ENCODE data around the gene PHYHD1. TPM values are rescaled to one million over a fixed set of nuclear protein-coding genes. Genes with fewer than 3 reads are reported as not detected.
"Not testable (repeated sequence)": the region's sequence is repeated elsewhere in the genome, so short reads cannot be mapped to it uniquely, and the experiment has no call there.

PHYHD1 gene
- total RNA-seq, 4 donors from 2014 or later: 3.7 to 34.0 (median 23.0) TPM

DNA sequence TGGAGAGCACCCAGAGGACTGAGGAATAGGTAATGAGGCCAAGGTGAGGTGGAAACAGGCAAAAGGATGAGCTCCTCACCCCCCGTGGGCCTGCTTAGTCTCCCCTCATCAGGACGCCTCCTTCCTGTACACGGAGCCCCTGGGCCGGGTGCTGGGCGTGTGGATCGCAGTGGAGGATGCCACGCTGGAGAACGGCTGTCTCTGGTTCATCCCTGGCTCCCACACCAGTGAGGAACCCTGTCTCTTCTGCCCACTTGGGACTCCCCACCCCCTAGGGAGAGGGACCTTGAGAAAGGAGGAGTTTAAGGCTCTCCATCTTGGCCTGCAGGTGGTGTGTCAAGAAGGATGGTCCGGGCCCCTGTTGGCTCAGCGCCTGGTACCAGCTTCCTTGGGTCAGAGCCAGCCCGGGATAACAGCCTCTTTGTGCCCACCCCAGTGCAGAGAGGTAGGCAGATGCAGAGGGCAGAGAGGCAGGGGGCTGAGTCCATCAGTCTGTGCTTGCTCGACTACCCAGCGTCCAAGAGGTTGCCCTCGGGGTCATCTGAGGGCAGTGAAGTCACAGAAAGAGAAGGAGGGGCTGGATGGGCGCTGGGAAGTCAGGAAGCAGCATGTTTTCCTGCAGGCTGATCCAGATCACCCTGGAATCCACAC lies 19.6 kb downstream of the PHYHD1 start:
- H3K9me3 ChIP-seq: no peaks in the 10 kb centered on the region
- no peak for DNase-seq
- H3K4me1 ChIP-seq: peaks cover 0 to 67% (median 19%) of the 10 kb centered on the region in 3 donors
- H3K27me3 ChIP-seq: no peaks in the 10 kb centered on the region
- 65 to 66% methylated on average over 7 to 15 of the region's 15 CpGs for WGBS, 2 donors
- H3K27ac ChIP-seq: peak overlapping the region in 2 of 4 donors; percentile 29 to 62
- H3K4me3 ChIP-seq: no peak overlapping the region
- H3K36me3 ChIP-seq: peaks cover 0 to 66% (median 0%) of the 10 kb centered on the region in 3 donors
- TF ChIP-seq CTCF (IDR thresholded peaks at IDR 0.05) (no peak), POLR2A (IDR thresholded peaks at IDR 0.05) (no peak)
- intact Hi-C loops (cut with DNase I): no loop called here

GRCh38 chr9:128940946-128941755 lies 20.4 kb downstream of the PHYHD1 start:
- Histone ChIP-seq H3K9me3 (no peaks in the 10 kb centered on the region), H3K27ac (peak overlapping the region in 3 of 4 donors; percentile 9 to 62 (median 29)), H3K27me3 (no peaks in the 10 kb centered on the region), H3K4me1 (peaks cover under 1 to 75% (median 23%) of the 10 kb centered on the region in 3 donors), H3K36me3 (peaks cover 0 to 66% (median 0%) of the 10 kb centered on the region in 3 donors), H3K4me3 (no peak overlapping the region)
- TF ChIP-seq CTCF (IDR thresholded peaks at IDR 0.05): no peak
- TF ChIP-seq POLR2A (IDR thresholded peaks at IDR 0.05): no peak
- 72 to 86% methylated on average over 6 to 7 of the region's 12 CpGs for WGBS, 2 donors
- no peak for DNase-seq
- intact Hi-C loops (cut with DNase I): no loop called here

DNA sequence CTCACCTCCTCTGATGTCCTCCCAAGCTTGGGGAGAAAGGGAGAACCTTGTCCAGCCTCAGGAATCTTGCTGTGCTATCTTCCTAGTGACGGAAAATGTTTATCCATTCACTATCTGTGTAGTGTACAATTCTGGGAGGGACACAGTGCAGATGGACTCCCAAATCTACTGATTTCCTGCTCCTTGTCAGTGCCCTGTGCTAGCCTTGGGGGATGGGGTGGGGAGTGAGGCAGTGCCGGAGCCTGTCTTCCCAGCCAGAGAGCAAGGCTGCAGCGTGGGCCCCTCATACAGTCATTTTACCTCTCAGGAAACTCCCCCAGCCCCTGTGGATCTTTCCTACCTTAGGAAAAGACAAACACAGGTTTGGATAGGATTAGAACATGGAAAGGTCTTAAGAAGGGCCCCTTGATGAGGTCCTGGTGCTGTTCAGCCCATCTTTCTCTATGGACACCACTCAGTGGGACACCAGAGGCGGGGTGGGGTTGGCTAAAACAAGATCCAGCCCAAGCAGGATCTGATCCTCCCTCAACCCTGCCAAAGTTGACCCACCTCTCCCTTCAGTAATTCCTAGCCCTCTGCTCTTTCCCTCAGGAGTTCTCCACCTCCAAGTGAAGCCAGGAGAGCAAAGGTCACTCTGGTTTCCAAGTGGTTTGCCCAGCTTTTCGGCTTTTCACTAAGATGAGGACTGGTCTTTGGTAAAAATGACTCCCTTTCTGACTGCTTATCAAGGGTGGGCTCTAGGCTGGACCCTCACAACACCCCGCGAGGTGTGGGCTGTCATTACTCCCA lies 23.2 kb downstream of the PHYHD1 start:
- intact Hi-C loops (cut with DNase I): no loop called here
- 89 to 100% methylated on average over 3 to 4 of the region's 7 CpGs for WGBS, 2 donors
- no peak for DNase-seq
- H3K4me3 ChIP-seq: no peak overlapping the region
- peak overlapping the region in 3 of 4 donors; percentile 44 to 62 (median 58) for H3K27ac ChIP-seq
- H3K9me3 ChIP-seq: no peaks in the 10 kb centered on the region
- peaks cover 9 to 80% (median 37%) of the 10 kb centered on the region in 3 donors for H3K4me1 ChIP-seq
- H3K27me3 ChIP-seq: no peaks in the 10 kb centered on the region
- no peak for TF ChIP-seq CTCF (IDR thresholded peaks at IDR 0.05)
- TF ChIP-seq POLR2A (IDR thresholded peaks at IDR 0.05): no peak
- peaks cover 0 to 54% (median 0%) of the 10 kb centered on the region in 3 donors for H3K36me3 ChIP-seq

DNA sequence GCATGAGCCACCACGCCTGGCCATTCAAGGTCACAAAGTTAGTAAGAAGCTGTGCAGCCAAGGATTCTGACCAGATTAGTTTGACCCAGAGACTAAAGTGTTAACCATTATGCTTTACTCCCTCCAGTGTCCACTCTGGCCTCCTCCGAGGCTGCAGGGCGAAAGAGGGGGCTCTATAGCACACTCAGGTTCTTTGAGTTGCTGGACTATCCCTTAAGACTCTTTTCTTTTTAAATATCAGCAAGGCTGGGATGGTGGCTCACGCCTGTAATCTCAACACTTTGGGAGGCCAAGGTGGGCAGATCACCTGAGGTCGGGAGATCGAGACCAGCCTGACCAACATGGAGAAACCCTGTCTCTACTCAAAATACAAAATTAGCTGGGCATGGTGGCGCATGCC lies 24.2 kb downstream of the PHYHD1 start:
- H3K27me3 ChIP-seq; intact Hi-C loops (cut with DNase I); DNase-seq; H3K9me3 ChIP-seq; H3K27ac ChIP-seq; H3K4me3 ChIP-seq: not testable (repeated sequence)
- Histone ChIP-seq H3K36me3 (peaks cover 0 to 61% (median 0%) of the 10 kb centered on the region in 3 donors), H3K4me1 (peaks cover 9 to 85% (median 38%) of the 10 kb centered on the region in 3 donors)
- whole genome bisulfite sequencing, 2 donors: 85 to 100% methylated on average over 1 to 5 of the region's 7 CpGs

DNA sequence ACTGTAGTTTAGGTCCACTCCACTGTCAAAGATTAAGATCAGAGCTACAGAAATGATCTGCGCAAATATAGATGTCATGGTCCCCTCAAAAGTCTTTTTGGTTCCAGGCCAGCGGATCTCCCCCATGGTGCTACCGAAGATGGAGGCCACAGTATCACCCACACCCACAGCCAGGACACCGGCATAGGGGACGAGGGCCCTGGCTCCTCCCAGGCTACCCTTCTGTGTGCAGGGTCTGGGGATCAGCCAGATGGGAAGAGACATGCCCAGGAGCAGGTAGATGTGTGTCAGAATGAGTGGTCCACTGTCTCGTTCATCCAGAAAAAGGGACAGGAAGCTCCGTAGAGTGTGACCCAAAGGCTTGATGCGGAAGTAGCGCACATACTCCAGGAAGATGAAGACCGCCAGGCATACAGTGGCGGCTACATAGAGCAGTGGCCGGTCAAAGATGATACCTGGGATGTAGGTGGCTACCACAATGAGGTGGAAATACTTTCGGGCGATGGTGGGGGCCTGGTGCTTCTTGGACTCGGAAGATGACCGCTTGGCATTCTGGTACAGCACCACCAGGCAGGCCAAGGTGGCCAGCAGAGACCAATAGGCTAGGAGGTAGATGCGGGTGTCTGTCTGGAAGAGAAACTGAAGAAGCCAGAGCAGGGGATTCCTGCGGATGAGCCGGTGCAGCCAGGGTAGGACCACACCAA lies 25.2 kb downstream of the PHYHD1 start:
- TF ChIP-seq CTCF (IDR thresholded peaks at IDR 0.05) (no peak), POLR2A (IDR thresholded peaks at IDR 0.05) (no peak)
- Histone ChIP-seq H3K9me3 (no peaks in the 10 kb centered on the region), H3K4me1 (peaks cover 9 to 82% (median 38%) of the 10 kb centered on the region in 3 donors), H3K36me3 (peaks cover 0 to 69% (median 0%) of the 10 kb centered on the region in 3 donors), H3K4me3 (peak overlapping the region in 1 of 4 donors; percentile 81), H3K27me3 (no peaks in the 10 kb centered on the region), H3K27ac (peak overlapping the region in 1 of 4 donors; percentile 95)
- 90 to 96% methylated on average over 13 to 17 of the region's 19 CpGs for WGBS, 2 donors
- DNase-seq: no peak
- intact Hi-C loops (cut with DNase I): no loop called here
